HK-2 (cell line): ENCODE data around the gene AURKB.
"Not testable (repeated sequence)": the region's sequence is repeated elsewhere in the genome, so short reads cannot be mapped to it uniquely, and the experiment has no call there.

ENCODE experiments used
- DNase-seq: peaks from one replicate; pipeline ENCODE4 v3.0.0-alpha.2; 2018; ENCODE audit not compliant: unreplicated experiment

AURKB gene

DNA sequence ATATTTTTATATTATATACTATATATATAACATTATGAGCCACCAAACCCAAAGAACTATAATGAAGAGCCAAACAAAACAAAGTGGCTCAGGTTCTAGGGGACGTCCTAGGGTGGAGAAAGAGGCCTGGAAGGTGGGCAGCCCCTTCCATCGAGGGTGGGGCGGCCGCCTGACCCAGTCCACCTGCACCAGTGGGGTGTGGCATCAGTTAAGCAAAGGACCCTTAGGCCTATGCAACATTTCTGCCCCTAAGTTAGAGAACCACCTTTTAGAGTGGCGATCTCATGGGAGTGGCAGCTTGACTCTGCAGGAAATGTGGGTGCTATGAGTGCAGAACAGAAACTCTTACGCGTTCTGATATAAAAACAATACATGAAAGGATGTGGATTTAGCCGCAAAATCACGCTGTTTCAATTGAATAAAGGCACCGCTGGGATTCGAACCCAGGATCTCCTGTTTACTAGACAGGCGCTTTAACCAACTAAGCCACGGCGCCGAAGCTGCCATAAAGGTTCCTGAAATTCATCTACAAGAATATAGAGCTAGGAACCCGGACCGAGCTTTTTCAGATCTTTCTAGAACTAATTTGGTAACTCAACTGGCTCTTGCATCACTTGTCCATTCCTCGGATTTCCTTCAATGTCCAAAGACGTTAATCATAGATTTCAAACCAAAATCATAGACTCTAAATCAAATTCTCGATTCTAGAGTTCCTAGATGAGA is 15.6 kb upstream of the AURKB start:
- no peak for DNase-seq

- DNase-seq: no peak
Measured at GRCh38 chr17:8224891-8225812, 14.8 kb upstream of the AURKB start.

DNA sequence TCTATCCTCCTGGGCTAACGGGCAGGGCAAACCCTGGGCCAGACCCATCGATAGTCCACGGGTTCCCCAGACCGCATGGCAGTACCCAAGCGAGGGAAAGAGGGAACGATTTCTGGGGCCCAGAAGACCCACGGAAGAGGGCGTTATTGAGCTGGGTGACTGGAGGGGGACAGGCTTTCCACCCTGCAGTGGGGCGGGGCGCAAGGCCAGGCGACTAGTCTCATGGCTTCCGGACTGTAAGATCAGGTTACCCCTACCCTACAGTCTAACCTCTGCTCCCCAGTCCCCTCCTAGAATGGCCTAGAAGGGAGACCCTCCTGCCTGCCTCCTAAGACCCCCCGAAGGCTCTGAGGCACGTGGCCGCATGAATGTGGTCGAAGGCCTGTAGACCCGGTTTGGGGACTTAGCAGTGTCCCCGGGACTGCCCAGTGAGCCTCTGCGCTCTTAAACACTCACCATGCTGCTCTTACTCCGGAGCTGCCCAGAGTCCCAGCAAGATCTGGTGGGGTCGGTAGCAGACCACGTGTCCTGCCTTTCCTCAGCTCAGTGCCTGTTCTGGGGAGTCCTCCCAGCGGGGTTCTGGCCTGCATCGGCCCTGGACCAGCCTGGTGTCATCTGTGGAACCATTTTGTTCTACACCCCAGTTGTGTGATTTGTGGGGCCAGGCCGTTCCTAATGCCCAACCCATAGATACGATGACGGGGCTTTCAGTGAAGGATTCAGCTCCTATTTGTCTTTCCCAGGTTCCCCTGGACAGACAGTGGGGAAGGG is 13.2 kb upstream of the AURKB start:
- peak; percentile 80 for DNase-seq

GRCh38 chr17:8222630-8223355 is 12.4 kb upstream of the AURKB start:
- peak; percentile 96 for DNase-seq

DNA sequence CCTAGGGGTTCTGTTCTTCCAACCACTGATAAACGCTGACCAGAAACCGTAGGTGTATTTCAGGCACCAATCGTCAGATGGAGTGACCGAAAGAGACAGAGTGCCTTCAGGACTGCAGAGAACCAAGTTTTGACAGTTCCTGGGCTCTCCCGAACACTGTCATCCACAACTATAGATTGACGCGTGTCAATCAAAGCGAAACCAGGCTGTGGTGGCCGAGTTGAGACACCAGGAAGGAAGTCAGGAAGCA is 11.9 kb upstream of the AURKB start:
- no peak for DNase-seq

GRCh38 chr17:8221663-8222379 is 11.4 kb upstream of the AURKB start:
- DNase-seq: peak; percentile 90

GRCh38 chr17:8220783-8221662 is 10.6 kb upstream of the AURKB start:
- peak; percentile 96 for DNase-seq

- DNase-seq: not testable (repeated sequence)
Measured at GRCh38 chr17:8214000-8214399, 3.6 kb upstream of the AURKB start.

- DNase-seq: no peak
Measured at GRCh38 chr17:8212312-8213180, 2.2 kb upstream of the AURKB start.

GRCh38 chr17:8210761-8211458 is 535 bp upstream of the AURKB start:
- DNase-seq: peak; percentile 34

- DNase-seq: no peak
Measured at GRCh38 chr17:8206536-8206935, 3.8 kb downstream of the AURKB start.

DNA sequence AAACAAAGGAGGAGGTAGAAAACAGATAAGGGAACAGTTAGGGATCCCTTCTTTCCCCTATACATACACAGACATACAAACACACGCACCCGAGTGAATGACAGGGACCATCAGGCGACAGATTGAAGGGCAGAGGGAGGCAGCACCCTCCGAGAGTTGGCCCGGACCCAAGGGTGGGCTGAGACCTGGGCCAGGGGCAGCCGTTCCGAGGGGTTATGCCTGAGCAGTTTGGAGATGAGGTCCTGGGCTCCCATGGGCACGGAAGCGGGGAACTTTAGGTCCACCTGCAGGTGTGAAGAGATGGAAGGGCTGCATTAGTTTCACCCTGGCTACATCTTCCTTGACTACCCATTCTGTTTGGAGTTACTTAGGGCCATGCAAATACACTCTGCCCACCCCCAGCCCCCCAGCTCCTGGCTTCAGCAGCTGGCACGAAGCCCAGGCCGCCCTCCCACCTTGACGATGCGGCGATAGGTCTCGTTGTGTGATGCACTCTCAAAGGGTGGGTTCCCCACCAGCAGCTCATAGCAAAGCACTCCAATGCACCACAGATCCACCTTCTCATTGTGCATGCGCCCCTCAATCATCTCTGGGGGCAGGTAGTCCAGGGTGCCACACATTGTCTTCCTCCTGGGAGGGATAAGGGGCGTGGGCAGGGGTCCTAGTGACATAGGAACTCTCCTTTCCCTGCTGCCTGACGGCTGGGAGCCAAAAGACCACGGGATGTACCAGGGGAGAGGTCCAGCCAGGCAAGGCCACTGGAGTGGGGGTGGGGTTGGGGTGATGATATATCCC is 5.4 kb downstream of the AURKB start:
- DNase-seq: no peak

DNA sequence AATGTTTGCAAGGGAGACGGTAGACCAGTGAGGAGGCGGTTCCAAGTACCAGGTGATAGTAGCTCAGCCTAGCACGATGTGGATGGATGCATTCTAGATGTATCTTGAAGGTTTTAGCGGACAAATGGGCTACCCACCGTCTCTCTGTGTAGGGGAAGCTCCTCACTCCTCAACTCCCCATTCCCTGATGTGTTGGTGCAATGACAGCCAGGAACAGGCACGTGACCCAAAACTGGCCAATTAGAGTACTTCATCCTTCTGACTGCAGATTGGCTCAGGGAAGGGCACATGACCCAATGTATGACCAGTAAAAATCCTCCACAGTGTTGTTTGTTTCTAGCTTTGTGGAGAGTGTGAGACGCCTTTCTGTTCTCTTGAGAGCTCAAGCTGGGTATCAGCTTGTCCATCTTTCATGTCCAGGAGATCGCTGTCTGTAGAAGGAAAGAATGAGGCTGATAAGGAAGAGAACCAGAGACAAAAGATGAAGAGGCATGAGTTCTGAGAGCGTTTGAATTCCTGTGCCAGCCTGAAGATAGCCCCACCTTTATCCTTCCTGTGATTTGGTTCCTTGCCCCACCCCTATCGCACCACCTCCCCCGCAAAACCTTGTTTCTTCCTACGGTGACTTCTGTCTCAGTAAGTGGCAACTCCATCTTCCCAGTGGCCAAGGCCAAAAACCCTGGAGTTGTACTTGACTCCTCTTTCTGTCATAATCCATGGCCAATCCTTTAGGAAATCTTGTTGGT is 18.1 kb downstream of the AURKB start:
- DNase-seq: peak; percentile 79

DNA sequence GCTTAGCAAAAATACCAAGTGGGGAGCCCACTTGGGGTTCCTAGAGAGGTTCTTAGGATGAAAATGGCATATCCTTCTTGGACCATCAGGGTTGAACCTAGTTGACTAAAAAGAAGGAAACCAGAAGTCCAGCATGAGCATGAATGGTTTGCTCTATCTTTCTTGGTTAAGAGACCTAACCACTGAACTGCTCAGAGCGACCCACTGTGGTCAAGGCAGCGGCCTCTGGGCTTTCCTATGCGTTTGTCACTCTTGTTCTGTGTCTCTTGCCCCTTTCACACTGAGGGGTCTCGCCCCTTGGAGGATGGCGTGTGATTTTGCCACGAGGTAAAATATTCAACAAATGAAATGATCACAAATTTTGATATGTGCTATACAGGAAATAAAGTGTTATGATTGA is 19.9 kb downstream of the AURKB start:
- DNase-seq: no peak

GRCh38 chr17:8189711-8190477 is 20.5 kb downstream of the AURKB start, which contains the start of gene BORCS6:
Gene BORCS6 (minus strand): TSS chr17:8190180. CDS start chr17:8190140, 40 bp downstream.
- DNase-seq: peak; percentile 95
